Upper lobe of left lung (tissue), 6 donors: ENCODE data around the gene NUDT3. TPM values are rescaled to one million over a fixed set of nuclear protein-coding genes. Genes with fewer than 3 reads are reported as not detected.

Source experiments
- ATAC-seq, 2 donors: fragments of 200-7000 bp; cut with Tn5 transposase; one replicate each; pipeline ENCODE4 v1.9.1; 2022; ENCODE audit warnings: mild to moderate bottlenecking in 2 of 2, moderate library complexity in 2 of 2; ENCODE audit not compliant: low FRiP score in 2 of 2
- DNase-seq, 2 donors: peaks; one replicate each; pipeline ENCODE4 v3.0.0-alpha.2; 2019 to 2020
- H3K27ac ChIP-seq, 4 donors: fragments of 200-600 bp; sonication (generic); one replicate each; pipeline ENCODE4 v1.5.1; 2016 to 2019
- H3K27me3 ChIP-seq, 4 donors: fragments of 200-600 bp; sonication (generic); one replicate each; pipeline ENCODE4 v1.5.1; 2017 to 2019
- H3K36me3 ChIP-seq, 4 donors: fragments of 200-600 bp; sonication (generic); one replicate each; pipeline ENCODE4 v1.5.1; 2016 to 2019
- H3K4me1 ChIP-seq, 4 donors: fragments of 200-600 bp; sonication (generic); one replicate each; pipeline ENCODE4 v1.5.1; 2018 to 2019
- H3K4me3 ChIP-seq, 4 donors: fragments of 200-600 bp; sonication (generic); one replicate each; pipeline ENCODE4 v1.5.1; 2017 to 2019; ENCODE audit warnings: mild to moderate bottlenecking in 2 of 4, moderate library complexity in 1 of 4
- H3K9me3 ChIP-seq, 4 donors: fragments of 200-600 bp; sonication (generic); one replicate each; pipeline ENCODE4 v1.5.1; 2018 to 2019
- EP300 ChIP-seq, 4 donors: sonication (generic); formaldehyde crosslinking; IDR thresholded peaks; one replicate each; pipeline ENCODE4 v1.5.1; 2017; ENCODE audit warnings: antibody characterized with exemption in 4 of 4, control low read depth in 2 of 4
- POLR2A ChIP-seq, 4 donors: fragments of 450-650 bp; IDR thresholded peaks; one replicate each; pipeline ENCODE4 v1.5.1; 2016 to 2017; ENCODE audit warnings: antibody characterized with exemption in 4 of 4, mild to moderate bottlenecking in 2 of 4
- POLR2AphosphoS5 ChIP-seq, 2 donors: sonication (generic); formaldehyde crosslinking; IDR thresholded peaks; one replicate each; pipeline ENCODE4 v1.5.1; 2017; ENCODE audit warnings: antibody characterized with exemption in 2 of 2
- WGBS, 2 donors: methylation state at CpG; one replicate each; pipeline ENCODE4 v1.1.5; 2017 to 2018; 5-methylcytosine and 5-hydroxymethylcytosine counted together
- total RNA-seq, 6 donors: library from RNA; depleted of rRNA in 4 of 6; stranded (reverse); fragments of >200 nt in 4 of 6; gene quantifications; one replicate each; pipeline versions ENCODE4 v1.1.0 to v1.2.1, GENCODE V29; 2016 to 2021
- TF ChIP-seq, protein P1 (sequence below), 6 experiments: fragments of 450-650 bp in 4 of 6; fragments of 200-600 bp in 2 of 6; sonication (generic) in 2 of 6; IDR thresholded peaks; one replicate each; pipeline ENCODE4 v1.5.1; 2016 to 2019; ENCODE audit warnings: antibody characterized with exemption in 6 of 6
- donor health status: DM: no; HTN: no; CAD: no; lungs with moderate emphysema.
- donor health status: DM: no; HTN: yes; CAD: no; lungs with severe emphysema.

The NUDT3 gene
- total RNA-seq, 6 donors from 2014 or later: 15.1 to 32.7 (median 26.0) TPM

DNA sequence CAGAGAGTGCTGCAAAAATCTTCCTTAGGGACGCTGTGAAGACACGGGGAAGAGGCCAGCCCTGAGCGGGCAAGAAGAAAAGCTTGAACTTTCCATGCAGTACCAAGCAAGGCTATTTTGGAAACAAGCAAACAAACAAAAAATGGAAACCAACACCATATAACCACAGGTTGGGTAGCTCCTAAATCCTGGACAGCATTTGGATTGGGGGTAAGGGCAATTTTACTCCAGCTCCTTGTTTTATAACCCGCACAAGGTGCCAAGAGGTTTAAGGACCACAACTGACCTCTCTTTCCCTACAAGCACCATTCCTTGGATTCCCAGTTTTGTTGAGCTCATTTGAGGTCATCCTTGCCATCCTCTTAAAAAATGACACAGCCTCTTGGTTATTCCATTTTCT, 112.3 kb downstream of the NUDT3 start:
- no peaks in the 10 kb centered on the region for H3K9me3 ChIP-seq
- DNase-seq (no peak), ATAC-seq (no peak)
- peaks cover 10 to 18% (median 12%) of the 10 kb centered on the region in 4 donors for H3K4me1 ChIP-seq
- TF ChIP-seq EP300 (IDR thresholded peaks at IDR 0.05) (no peak), POLR2AphosphoS5 (IDR thresholded peaks at IDR 0.05) (no peak), POLR2A (IDR thresholded peaks at IDR 0.05) (no peak)
- TF ChIP-seq, protein P1, sequence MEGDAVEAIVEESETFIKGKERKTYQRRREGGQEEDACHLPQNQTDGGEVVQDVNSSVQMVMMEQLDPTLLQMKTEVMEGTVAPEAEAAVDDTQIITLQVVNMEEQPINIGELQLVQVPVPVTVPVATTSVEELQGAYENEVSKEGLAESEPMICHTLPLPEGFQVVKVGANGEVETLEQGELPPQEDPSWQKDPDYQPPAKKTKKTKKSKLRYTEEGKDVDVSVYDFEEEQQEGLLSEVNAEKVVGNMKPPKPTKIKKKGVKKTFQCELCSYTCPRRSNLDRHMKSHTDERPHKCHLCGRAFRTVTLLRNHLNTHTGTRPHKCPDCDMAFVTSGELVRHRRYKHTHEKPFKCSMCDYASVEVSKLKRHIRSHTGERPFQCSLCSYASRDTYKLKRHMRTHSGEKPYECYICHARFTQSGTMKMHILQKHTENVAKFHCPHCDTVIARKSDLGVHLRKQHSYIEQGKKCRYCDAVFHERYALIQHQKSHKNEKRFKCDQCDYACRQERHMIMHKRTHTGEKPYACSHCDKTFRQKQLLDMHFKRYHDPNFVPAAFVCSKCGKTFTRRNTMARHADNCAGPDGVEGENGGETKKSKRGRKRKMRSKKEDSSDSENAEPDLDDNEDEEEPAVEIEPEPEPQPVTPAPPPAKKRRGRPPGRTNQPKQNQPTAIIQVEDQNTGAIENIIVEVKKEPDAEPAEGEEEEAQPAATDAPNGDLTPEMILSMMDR (IDR thresholded peaks at IDR 0.05): no peak
- no peak overlapping the region for H3K27ac ChIP-seq
- no peak overlapping the region for H3K4me3 ChIP-seq
- 88 to 89% methylated on average over 4 of the region's 4 CpGs for WGBS, 2 donors
- peaks cover 0 to 7% (median 2%) of the 10 kb centered on the region in 4 donors for H3K36me3 ChIP-seq
- H3K27me3 ChIP-seq: no peaks in the 10 kb centered on the region

- H3K4me3 ChIP-seq: no peak overlapping the region
- ATAC-seq: no peak
- TF ChIP-seq, protein P1 (IDR thresholded peaks at IDR 0.05): no peak
- TF ChIP-seq POLR2A (IDR thresholded peaks at IDR 0.05) (no peak), POLR2AphosphoS5 (IDR thresholded peaks at IDR 0.05) (no peak), EP300 (IDR thresholded peaks at IDR 0.05) (no peak)
- 74 to 98% methylated on average over 4 to 5 of the region's 5 CpGs for WGBS, 2 donors
- no peak for DNase-seq
- peaks cover 0 to 5% (median 2%) of the 10 kb centered on the region in 4 donors for H3K36me3 ChIP-seq
- no peaks in the 10 kb centered on the region for H3K27me3 ChIP-seq
- H3K9me3 ChIP-seq: no peaks in the 10 kb centered on the region
- H3K27ac ChIP-seq: no peak overlapping the region
- peaks cover 1 to 14% (median 9%) of the 10 kb centered on the region in 4 donors for H3K4me1 ChIP-seq
Measured at GRCh38 chr6:34278833-34279232, 113.6 kb downstream of the NUDT3 start.

DNA sequence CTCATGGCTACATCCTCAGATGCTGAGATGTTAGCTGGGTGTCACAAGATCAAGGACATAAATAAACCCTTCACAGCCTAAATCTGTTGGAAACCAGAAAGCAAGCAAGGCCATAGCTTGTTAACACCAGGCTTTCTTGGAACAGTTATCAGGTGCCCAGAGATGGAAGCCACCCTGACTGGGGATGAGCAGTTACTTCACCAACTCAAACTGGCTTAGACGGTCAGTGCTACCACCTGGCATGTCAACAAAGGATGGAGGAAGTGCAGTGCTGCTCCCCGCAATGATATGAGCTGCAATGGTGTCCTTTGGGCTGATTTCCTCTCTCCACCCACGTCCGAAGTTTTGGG, 114.7 kb downstream of the NUDT3 start:
- Histone ChIP-seq H3K9me3 (no peaks in the 10 kb centered on the region), H3K4me3 (no peak overlapping the region), H3K27me3 (no peaks in the 10 kb centered on the region), H3K4me1 (peaks cover 5 to 21% (median 12%) of the 10 kb centered on the region in 4 donors), H3K36me3 (peaks cover 0 to 5% (median 2%) of the 10 kb centered on the region in 4 donors), H3K27ac (no peak overlapping the region)
- TF ChIP-seq POLR2AphosphoS5 (IDR thresholded peaks at IDR 0.05) (no peak), EP300 (IDR thresholded peaks at IDR 0.05) (no peak), POLR2A (IDR thresholded peaks at IDR 0.05) (no peak)
- TF ChIP-seq, protein P1 (IDR thresholded peaks at IDR 0.05): no peak
- no peak for ATAC-seq
- WGBS, 2 donors: 87 to 91% methylated on average over 4 of the region's 4 CpGs
- no peak for DNase-seq

DNA sequence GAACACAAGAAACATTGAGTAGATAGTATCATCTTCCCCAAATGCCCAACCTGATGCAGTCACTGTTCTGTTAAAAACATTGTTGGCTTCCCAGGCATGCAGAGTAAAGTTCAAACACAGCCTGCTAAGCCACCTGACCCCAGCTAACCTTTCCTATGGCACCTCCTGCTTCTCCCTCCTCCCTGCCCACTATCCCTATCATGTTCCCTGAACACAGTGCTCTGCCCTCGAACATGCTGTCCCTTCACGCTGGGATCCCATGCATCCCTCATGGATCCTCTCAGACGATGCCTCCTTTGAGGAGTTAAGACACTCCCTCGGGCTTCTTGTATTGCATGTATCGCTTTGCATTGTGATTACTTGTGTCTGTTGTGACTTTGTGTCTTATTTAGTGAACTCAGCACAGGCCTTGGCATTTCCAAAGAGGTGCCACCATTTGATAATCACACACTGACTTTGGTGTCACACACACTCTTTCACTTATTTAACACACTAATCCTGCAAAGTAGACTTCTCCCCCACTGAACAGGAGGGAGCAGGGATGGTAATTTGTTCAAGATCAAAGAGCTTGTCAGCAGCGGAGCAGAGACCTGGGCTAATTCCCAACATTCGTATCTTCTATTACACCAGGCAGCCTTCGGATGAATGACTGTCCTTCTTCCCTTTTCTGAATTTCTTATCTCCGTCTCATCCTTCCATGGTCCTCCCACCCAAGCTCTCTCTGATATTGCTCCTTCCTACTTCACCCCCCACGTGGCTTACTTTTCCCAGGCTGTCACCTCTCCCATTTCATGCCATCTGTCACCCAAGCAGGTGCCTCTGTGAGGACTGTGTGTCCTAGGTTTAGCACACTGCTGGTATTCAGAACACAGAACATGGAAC, 115.3 kb downstream of the NUDT3 start:
- H3K4me1 ChIP-seq: peaks cover 9 to 27% (median 16%) of the 10 kb centered on the region in 4 donors
- no peak for DNase-seq
- ATAC-seq: no peak
- H3K27ac ChIP-seq: no peak overlapping the region
- H3K36me3 ChIP-seq: peaks cover 0 to 5% (median 2%) of the 10 kb centered on the region in 4 donors
- 80 to 83% methylated on average over 10 of the region's 10 CpGs for WGBS, 2 donors
- TF ChIP-seq, protein P1 (IDR thresholded peaks at IDR 0.05): no peak
- TF ChIP-seq POLR2A (IDR thresholded peaks at IDR 0.05) (no peak), EP300 (IDR thresholded peaks at IDR 0.05) (no peak), POLR2AphosphoS5 (IDR thresholded peaks at IDR 0.05) (no peak)
- H3K9me3 ChIP-seq: no peaks in the 10 kb centered on the region
- no peak overlapping the region for H3K4me3 ChIP-seq
- no peaks in the 10 kb centered on the region for H3K27me3 ChIP-seq
